RWPE2 (cell line): ENCODE measurements around the gene SRBD1.

Experiments used
- ATAC-seq: fragments of 200-7000 bp; cut with Tn5 transposase; 3 replicates; pipeline ENCODE4 v1.9.1; 2021; ENCODE audit warnings: low read depth
- DNase-seq: peaks from one replicate; pipeline ENCODE4 v3.0.0-alpha.2; 2020; ENCODE audit warnings: low spot score
- H3K27ac ChIP-seq: fragments of 450-650 bp; 2 replicates; pipeline ENCODE4 v1.5.1; 2017; ENCODE audit warnings: mild to moderate bottlenecking; ENCODE audit not compliant: poor library complexity, severe bottlenecking
- H3K27me3 ChIP-seq: fragments of 250-450 bp; sonication (Bioruptor Pico); 2 replicates; pipeline ENCODE4 v1.5.1; 2021; ENCODE audit warnings: mild to moderate bottlenecking, moderate library complexity; ENCODE audit not compliant: insufficient read depth, poor library complexity, severe bottlenecking
- H3K36me3 ChIP-seq: fragments of 250-450 bp; sonication (Bioruptor Pico); 2 replicates; pipeline ENCODE4 v1.5.1; 2020; ENCODE audit warnings: low read depth, mild to moderate bottlenecking, moderate library complexity
- H3K4me1 ChIP-seq: fragments of 250-450 bp; sonication (Bioruptor Pico); 2 replicates; pipeline ENCODE4 v1.5.1; 2021; ENCODE audit warnings: mild to moderate bottlenecking, moderate library complexity; ENCODE audit not compliant: insufficient read depth, poor library complexity, severe bottlenecking
- H3K4me3 ChIP-seq: fragments of 250-450 bp; sonication (Bioruptor Pico); 2 replicates; pipeline ENCODE4 v1.5.1; 2021; ENCODE audit warnings: mild to moderate bottlenecking, moderate library complexity; ENCODE audit not compliant: severe bottlenecking
- H3K9me3 ChIP-seq: fragments of 250-450 bp; sonication (Bioruptor Pico); 2 replicates; pipeline ENCODE4 v1.5.1; 2021; ENCODE audit warnings: mild to moderate bottlenecking, moderate library complexity; ENCODE audit not compliant: severe bottlenecking
- CTCF ChIP-seq: fragments of 450-650 bp; IDR thresholded peaks from one replicate; pipeline ENCODE4 v1.5.1; 2017; ENCODE audit warnings: mild to moderate bottlenecking, moderate library complexity; ENCODE audit not compliant: poor library complexity, severe bottlenecking

SRBD1 gene

GRCh38 chr2:45370369-45370768 is 240.7 kb downstream of the SRBD1 start:
- ATAC-seq = no peak
- TF ChIP-seq CTCF = no peak
- Histone ChIP-seq H3K27me3 (no peaks in the 10 kb centered on the region), H3K4me1 (no peaks in the 10 kb centered on the region), H3K4me3 (no peak overlapping the region), H3K9me3 (no peaks in the 10 kb centered on the region), H3K36me3 (no peaks in the 10 kb centered on the region), H3K27ac (no peak overlapping the region)
- no peak for DNase-seq

GRCh38 chr2:45368792-45369191 is 242.3 kb downstream of the SRBD1 start:
- no peak for DNase-seq
- Histone ChIP-seq H3K4me3 (no peak overlapping the region), H3K4me1 (no peaks in the 10 kb centered on the region), H3K27ac (no peak overlapping the region), H3K27me3 (no peaks in the 10 kb centered on the region), H3K9me3 (no peaks in the 10 kb centered on the region), H3K36me3 (no peaks in the 10 kb centered on the region)
- TF ChIP-seq CTCF = no peak
- no peak for ATAC-seq

- Histone ChIP-seq H3K4me1 (no peaks in the 10 kb centered on the region), H3K27ac (no peak overlapping the region), H3K27me3 (no peaks in the 10 kb centered on the region), H3K4me3 (no peak overlapping the region), H3K9me3 (no peaks in the 10 kb centered on the region), H3K36me3 (no peaks in the 10 kb centered on the region)
- no peak for ATAC-seq
- DNase-seq = no peak
- no peak for TF ChIP-seq CTCF
Observed at GRCh38 chr2:45361666-45362065, 249.4 kb downstream of the SRBD1 start.

- DNase-seq (no peak), ATAC-seq (no peak)
- no peak overlapping the region for H3K4me3 ChIP-seq
- no peaks in the 10 kb centered on the region for H3K27me3 ChIP-seq
- H3K9me3 ChIP-seq = no peaks in the 10 kb centered on the region
- peak overlapping the region; percentile 43 for H3K27ac ChIP-seq
- H3K4me1 ChIP-seq = peaks cover 11% of the 10 kb centered on the region
- no peak for TF ChIP-seq CTCF
- no peaks in the 10 kb centered on the region for H3K36me3 ChIP-seq
Observed at GRCh38 chr2:45354776-45355175, 256.3 kb downstream of the SRBD1 start.

GRCh38 chr2:45353879-45354278 is 257.2 kb downstream of the SRBD1 start:
- peak overlapping the region; percentile 43 for H3K27ac ChIP-seq
- no peak for TF ChIP-seq CTCF
- ATAC-seq = peak; percentile 93
- peaks cover 11% of the 10 kb centered on the region for H3K4me1 ChIP-seq
- no peaks in the 10 kb centered on the region for H3K27me3 ChIP-seq
- DNase-seq = no peak
- H3K9me3 ChIP-seq = no peaks in the 10 kb centered on the region
- no peak overlapping the region for H3K4me3 ChIP-seq
- H3K36me3 ChIP-seq = no peaks in the 10 kb centered on the region
